PC-3 (cell line): ENCODE data around the gene OR2A25. TPM values are rescaled to one million over a fixed set of nuclear protein-coding genes. Genes with fewer than 3 reads are reported as not detected.

Source experiments
- ATAC-seq: fragments of 200-7000 bp; cut with Tn5 transposase; 2 replicates; pipeline ENCODE4 v1.9.1; 2020; ENCODE audit warnings: mild to moderate bottlenecking, moderate library complexity
- BruUV-seq: library from RNA; stranded (reverse); fragments of 400-500 nt; replicated peaks from 2 replicates; lab custom pipeline; 2021; lab: Mats Ljungman, UMichigan
- CTCF ChIA-PET: fragments of 300-600 bp; sonication (Branson Sonifier 250); formaldehyde crosslinking; loops from one replicate; lab custom pipeline; 2022; ENCODE audit warnings: antibody characterized with exemption; lab: Charles Lee
- POLR2A ChIA-PET: fragments of 300-600 bp; sonication (Branson Sonifier 250); formaldehyde crosslinking; loops from one replicate; lab custom pipeline; 2022; ENCODE audit warnings: antibody characterized with exemption; ENCODE audit not compliant: unreplicated experiment; lab: Charles Lee
- DNase-seq: peaks from one replicate; pipeline ENCODE4 v3.0.0-alpha.2; 2015
- H2AFZ ChIP-seq: fragments of 300-600 bp; sonication (generic); 2 replicates; pipeline ENCODE4 v1.6.0; 2016; ENCODE audit warnings: antibody characterized with exemption, low read length
- H3F3A ChIP-seq: fragments of 300-600 bp; sonication (generic); one replicate; pipeline ENCODE4 v1.6.0; 2017; ENCODE audit warnings: antibody characterized with exemption, low read length, control low read depth, mild to moderate bottlenecking; ENCODE audit not compliant: unreplicated experiment
- H3K27ac ChIP-seq: fragments of 300-600 bp; sonication (generic); 2 replicates; pipeline ENCODE4 v1.5.1; 2016; ENCODE audit warnings: mild to moderate bottlenecking, low read length
- H3K27me3 ChIP-seq: fragments of 300-600 bp; sonication (generic); 2 replicates; pipeline ENCODE4 v1.6.1; 2016; ENCODE audit warnings: low read length, mixed read lengths
- H3K36me3 ChIP-seq: fragments of 300-600 bp; sonication (generic); 2 replicates; pipeline ENCODE4 v1.6.1; 2016; ENCODE audit warnings: low read depth, mixed run types, low read length, mixed read lengths
- H3K4me1 ChIP-seq: fragments of 300-600 bp; sonication (generic); 2 replicates; pipeline ENCODE4 v1.5.1; 2016; ENCODE audit warnings: low read length; ENCODE audit not compliant: insufficient read depth
- H3K4me2 ChIP-seq: fragments of 300-600 bp; sonication (generic); 2 replicates; pipeline ENCODE4 v1.6.0; 2016; ENCODE audit warnings: low read length
- H3K4me3 ChIP-seq: fragments of 300-600 bp; sonication (generic); 2 replicates; pipeline ENCODE4 v1.5.1; 2016; ENCODE audit warnings: mild to moderate bottlenecking, low read length, mixed read lengths
- H3K79me2 ChIP-seq: fragments of 300-600 bp; sonication (generic); 2 replicates; pipeline ENCODE4 v1.6.1; 2017; ENCODE audit warnings: low read length, mixed read lengths
- H3K9ac ChIP-seq: fragments of 300-600 bp; sonication (generic); 2 replicates; pipeline ENCODE4 v1.6.0; 2016; ENCODE audit warnings: mild to moderate bottlenecking, low read length
- H3K9me2 ChIP-seq: fragments of 300-600 bp; sonication (generic); replicated peaks from 2 replicates; pipeline ENCODE4 v1.6.1; 2016; ENCODE audit warnings: mixed run types, low read length, mixed read lengths
- H3K9me3 ChIP-seq: fragments of 300-600 bp; sonication (generic); 2 replicates; pipeline ENCODE4 v1.6.1; 2016; ENCODE audit warnings: low read length, mixed read lengths
- H4K20me1 ChIP-seq: fragments of 300-600 bp; sonication (generic); 2 replicates; pipeline ENCODE4 v1.6.1; 2016; ENCODE audit warnings: low read length, mixed read lengths
- EZH2 ChIP-seq: fragments of 300-600 bp; sonication (generic); IDR thresholded peaks from one replicate; pipeline ENCODE4 v1.6.1; 2017; ENCODE audit warnings: antibody characterized with exemption, mild to moderate bottlenecking, low read length; ENCODE audit not compliant: unreplicated experiment
- EZH2phosphoT487 ChIP-seq: fragments of 300-600 bp; sonication (generic); IDR thresholded peaks from 2 replicates; pipeline ENCODE4 v1.6.1; 2018; ENCODE audit warnings: mild to moderate bottlenecking, antibody characterized with exemption, low read length, borderline replicate concordance
- intact Hi-C: fragments of 100-400 bp; cut with micrococcal nuclease; formaldehyde crosslinking; loops from 2 replicates; pipeline ENCODE4 v1.9.0; 2023
- total RNA-seq: library from RNA; depleted of rRNA; stranded (reverse); fragments of >200 nt; gene quantifications from 2 replicates; pipeline ENCODE4 v1.2.3, GENCODE V29; 2014
- TF ChIP-seq, protein P1 (sequence below): fragments of 300-600 bp; sonication (generic); conservative IDR thresholded peaks from 2 replicates; pipeline ENCODE4 v1.5.1; 2017; ENCODE audit warnings: antibody characterized with exemption, low read depth, mild to moderate bottlenecking, low read length

OR2A25 gene
- total RNA-seq, 1 experiment from 2014 or later = not detected

DNA sequence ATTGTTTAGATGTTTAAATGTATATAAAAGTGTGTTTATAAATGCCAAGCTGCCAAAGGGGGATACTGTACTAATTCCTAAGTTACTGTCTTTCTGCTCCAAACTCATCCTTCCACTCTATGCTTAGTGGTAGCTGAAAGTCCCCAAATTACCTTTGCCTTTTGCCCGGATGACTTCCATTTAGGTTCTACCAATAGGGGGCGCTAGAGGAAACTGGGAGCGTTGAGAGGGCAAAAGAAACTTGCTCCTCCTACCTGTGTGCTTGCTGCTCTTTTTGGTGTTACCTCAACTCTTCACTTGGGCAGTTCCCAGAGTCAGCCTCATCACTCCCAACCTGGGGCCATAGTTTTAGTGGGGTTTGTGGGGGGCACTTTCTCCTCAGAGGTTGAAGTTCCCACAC lies 5.9 kb upstream of the OR2A25 start:
- Histone ChIP-seq H3K27ac (no peak overlapping the region), H3K9ac (no peak overlapping the region), H3F3A (peaks cover 3% of the 10 kb centered on the region), H3K9me2 (no peaks in the 10 kb centered on the region), H3K4me3 (no peak overlapping the region), H3K9me3 (no peaks in the 10 kb centered on the region), H3K4me1 (peaks cover 2% of the 10 kb centered on the region; the same call in 1 of the 2 replicates), H3K4me2 (no peak overlapping the region), H2AFZ (no peak overlapping the region), H3K79me2 (no peaks in the 10 kb centered on the region), H3K36me3 (no peaks in the 10 kb centered on the region), H4K20me1 (no peaks in the 10 kb centered on the region), H3K27me3 (no peaks in the 10 kb centered on the region)
- ATAC-seq = no peak
- TF ChIP-seq EZH2 = no peak
- TF ChIP-seq, protein P1, sequence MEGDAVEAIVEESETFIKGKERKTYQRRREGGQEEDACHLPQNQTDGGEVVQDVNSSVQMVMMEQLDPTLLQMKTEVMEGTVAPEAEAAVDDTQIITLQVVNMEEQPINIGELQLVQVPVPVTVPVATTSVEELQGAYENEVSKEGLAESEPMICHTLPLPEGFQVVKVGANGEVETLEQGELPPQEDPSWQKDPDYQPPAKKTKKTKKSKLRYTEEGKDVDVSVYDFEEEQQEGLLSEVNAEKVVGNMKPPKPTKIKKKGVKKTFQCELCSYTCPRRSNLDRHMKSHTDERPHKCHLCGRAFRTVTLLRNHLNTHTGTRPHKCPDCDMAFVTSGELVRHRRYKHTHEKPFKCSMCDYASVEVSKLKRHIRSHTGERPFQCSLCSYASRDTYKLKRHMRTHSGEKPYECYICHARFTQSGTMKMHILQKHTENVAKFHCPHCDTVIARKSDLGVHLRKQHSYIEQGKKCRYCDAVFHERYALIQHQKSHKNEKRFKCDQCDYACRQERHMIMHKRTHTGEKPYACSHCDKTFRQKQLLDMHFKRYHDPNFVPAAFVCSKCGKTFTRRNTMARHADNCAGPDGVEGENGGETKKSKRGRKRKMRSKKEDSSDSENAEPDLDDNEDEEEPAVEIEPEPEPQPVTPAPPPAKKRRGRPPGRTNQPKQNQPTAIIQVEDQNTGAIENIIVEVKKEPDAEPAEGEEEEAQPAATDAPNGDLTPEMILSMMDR = peak; percentile 58
- BruUV-seq = no TSS peak
- POLR2A ChIA-PET = no interaction called here
- CTCF ChIA-PET = interaction anchor here (1.4 kb wide), 1 partner anchor 64 kb away, joined by 7 read pairs; no protein-coding TSS in a partner anchor
- DNase-seq = no peak
- intact Hi-C loops = no loop called here

DNA sequence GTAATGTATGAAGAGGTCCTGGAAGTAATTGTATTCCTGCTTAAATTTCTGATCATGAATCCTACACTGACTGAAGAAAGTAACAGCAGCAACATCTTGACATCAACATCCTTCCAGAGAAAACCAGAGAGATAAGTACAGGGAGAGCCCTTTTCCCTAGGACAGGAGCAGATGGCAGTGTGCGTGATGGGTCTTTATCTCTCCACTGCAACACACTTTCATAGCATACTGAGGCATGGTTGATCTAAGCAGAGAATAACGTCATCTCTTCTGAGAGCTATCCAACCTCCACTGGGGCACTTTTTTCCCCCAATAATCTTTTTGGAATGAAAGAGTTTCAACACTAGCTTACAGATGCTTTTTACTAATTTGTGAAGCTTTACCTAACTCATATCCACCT lies 342 bp downstream of the OR2A25 start:
- H3K9ac ChIP-seq = no peak overlapping the region
- H3K36me3 ChIP-seq = no peaks in the 10 kb centered on the region
- no peak overlapping the region for H2AFZ ChIP-seq
- H3K4me1 ChIP-seq = no peaks in the 10 kb centered on the region; the same call in 1 of the 2 replicates
- BruUV-seq = no TSS peak
- TF ChIP-seq, protein P1 = no peak
- TF ChIP-seq EZH2 (no peak), EZH2phosphoT487 (no peak)
- no peaks in the 10 kb centered on the region for H3K79me2 ChIP-seq
- ChIA-PET CTCF (interaction anchor here (0.6 kb wide), 1 partner anchor 58 kb away, joined by 5 read pairs; no protein-coding TSS in a partner anchor), POLR2A (no interaction called here)
- DNase-seq (no peak), ATAC-seq (no peak)
- no peaks in the 10 kb centered on the region for H4K20me1 ChIP-seq
- peaks cover 12% of the 10 kb centered on the region for H3K27me3 ChIP-seq
- H3K9me3 ChIP-seq = no peaks in the 10 kb centered on the region
- no peak overlapping the region for H3K4me3 ChIP-seq
- H3F3A ChIP-seq = no peaks in the 10 kb centered on the region
- H3K9me2 ChIP-seq = no peaks in the 10 kb centered on the region
- no peak overlapping the region for H3K4me2 ChIP-seq
- no peak overlapping the region for H3K27ac ChIP-seq
- intact Hi-C loops = loop anchor here (5.0 kb wide), 1 partner anchor 38 kb away; no protein-coding TSS in a partner anchor

DNA sequence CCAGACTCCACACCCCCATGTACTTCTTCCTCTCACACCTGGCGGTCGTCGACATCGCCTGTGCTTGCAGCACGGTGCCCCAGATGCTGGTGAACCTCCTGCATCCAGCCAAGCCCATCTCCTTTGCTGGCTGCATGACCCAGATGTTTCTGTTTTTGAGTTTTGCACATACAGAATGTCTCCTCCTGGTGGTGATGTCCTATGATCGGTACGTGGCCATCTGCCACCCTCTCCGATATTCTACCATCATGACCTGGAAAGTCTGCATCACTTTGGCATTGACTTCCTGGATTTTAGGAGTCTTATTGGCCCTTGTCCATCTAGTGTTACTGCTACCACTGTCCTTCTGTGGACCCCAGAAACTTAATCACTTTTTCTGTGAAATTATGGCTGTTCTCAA lies 4.8 kb downstream of the OR2A25 start:
- no peaks in the 10 kb centered on the region for H3K36me3 ChIP-seq
- ATAC-seq = no peak
- H3K9ac ChIP-seq = no peak overlapping the region
- no peaks in the 10 kb centered on the region for H3K9me2 ChIP-seq
- H4K20me1 ChIP-seq = no peaks in the 10 kb centered on the region
- peaks cover 10% of the 10 kb centered on the region for H3K27me3 ChIP-seq
- DNase-seq = no peak
- BruUV-seq = no TSS peak
- no peak overlapping the region for H3K27ac ChIP-seq
- intact Hi-C loops = no loop called here
- no peaks in the 10 kb centered on the region for H3F3A ChIP-seq
- H3K4me3 ChIP-seq = no peak overlapping the region
- H3K9me3 ChIP-seq = no peaks in the 10 kb centered on the region
- ChIA-PET POLR2A (no interaction called here), CTCF (no interaction called here)
- no peaks in the 10 kb centered on the region for H3K79me2 ChIP-seq
- H3K4me1 ChIP-seq = no peaks in the 10 kb centered on the region
- H2AFZ ChIP-seq = no peak overlapping the region
- TF ChIP-seq EZH2 = no peak
- TF ChIP-seq, protein P1 = peak; percentile 31; the same call in 1 of the 2 replicates
- no peak overlapping the region for H3K4me2 ChIP-seq
